Embryonic facial prominence (tissue), 1 donor: ENCODE measurements around the gene KHDC4.
"Not testable (repeated sequence)": the region's sequence is repeated elsewhere in the genome, so short reads cannot be mapped to it uniquely, and the experiment has no call there.

Experiments used
- DNase-seq: peaks from one replicate; pipeline ENCODE4 v3.0.0-alpha.2; 2016; ENCODE audit errors: extremely low spot score

KHDC4 gene

DNA sequence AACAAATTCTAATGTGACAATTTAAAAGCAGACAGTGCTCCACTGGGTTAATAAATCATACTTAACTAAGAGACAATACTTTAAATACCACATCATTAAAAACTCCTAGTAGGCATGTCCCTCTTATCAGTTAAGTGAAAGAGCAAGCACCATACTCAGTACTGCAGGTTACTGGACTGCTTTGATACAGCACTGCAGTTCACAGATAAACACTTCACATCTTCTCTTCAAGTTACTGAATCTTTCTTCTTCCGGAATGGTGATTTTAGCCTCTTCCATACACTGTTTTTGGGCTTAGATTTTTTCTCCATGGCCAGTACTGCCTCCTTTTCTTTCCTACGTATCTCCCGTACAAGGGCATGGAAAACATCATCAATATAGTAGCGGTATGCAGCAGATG is 34.1 kb downstream of the KHDC4 start:
- DNase-seq: no peak

DNA sequence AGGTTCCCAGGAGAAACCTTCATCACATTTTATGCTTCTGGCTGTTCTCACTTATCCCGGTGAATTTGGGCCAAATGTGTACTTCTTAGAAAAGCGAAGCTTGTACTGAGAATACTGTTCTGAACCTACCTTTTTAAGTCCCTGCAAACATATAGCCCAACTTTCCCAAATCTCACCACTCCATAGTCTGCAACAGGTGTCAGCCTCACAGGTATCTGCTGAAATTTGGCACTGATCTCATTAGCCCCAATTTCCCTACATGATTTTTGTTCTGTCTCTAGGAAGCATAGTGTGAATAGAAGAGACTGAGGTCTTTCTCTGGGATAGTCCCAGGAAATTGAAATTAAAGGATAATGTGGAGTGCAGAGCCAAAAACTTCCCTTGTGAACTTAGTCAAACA is 34.5 kb downstream of the KHDC4 start:
- no peak for DNase-seq

- DNase-seq: no peak
Observed at GRCh38 chr1:155898888-155899287, 35.3 kb downstream of the KHDC4 start.

GRCh38 chr1:155897746-155898145 is 36.5 kb downstream of the KHDC4 start:
- DNase-seq: no peak

DNA sequence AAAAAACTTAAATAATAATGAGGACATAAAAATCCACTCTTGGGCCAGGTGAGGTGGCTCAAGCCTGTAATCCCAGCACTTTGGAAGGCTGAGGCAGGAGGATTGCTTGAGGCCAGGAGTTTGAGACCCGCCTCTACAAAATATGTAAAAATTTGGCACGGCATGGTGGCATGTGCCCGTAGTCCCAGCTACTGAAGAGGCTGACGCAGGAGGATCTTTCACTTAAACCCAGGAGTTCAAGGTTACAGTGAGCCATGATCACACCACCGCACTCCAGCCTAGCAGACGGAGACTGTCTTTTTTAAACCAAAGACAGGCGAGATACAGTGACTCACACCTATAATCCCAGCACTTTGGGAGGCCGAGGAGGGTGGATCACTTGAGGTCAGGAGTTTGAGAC is 37.7 kb downstream of the KHDC4 start:
- not testable (repeated sequence) for DNase-seq

DNA sequence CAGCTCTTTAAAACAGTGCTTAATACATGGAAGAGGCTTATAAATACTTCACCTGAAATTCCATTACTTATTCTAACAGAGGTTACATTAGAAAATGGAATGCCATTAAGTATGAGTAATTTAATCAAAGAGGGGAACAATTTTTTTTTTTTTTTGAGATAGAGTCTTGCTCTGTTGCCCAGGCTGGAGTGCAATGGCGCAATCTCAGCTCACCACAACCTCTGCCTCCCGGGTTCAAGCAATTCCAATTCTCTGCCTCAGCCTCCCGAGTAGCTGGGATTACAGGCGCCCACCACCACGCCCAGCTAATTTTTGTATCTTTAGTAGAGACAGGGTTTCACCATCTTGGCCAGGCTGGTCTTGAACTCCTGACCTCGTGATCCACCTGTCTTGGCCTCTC is 38.6 kb downstream of the KHDC4 start:
- DNase-seq: not testable (repeated sequence)

DNA sequence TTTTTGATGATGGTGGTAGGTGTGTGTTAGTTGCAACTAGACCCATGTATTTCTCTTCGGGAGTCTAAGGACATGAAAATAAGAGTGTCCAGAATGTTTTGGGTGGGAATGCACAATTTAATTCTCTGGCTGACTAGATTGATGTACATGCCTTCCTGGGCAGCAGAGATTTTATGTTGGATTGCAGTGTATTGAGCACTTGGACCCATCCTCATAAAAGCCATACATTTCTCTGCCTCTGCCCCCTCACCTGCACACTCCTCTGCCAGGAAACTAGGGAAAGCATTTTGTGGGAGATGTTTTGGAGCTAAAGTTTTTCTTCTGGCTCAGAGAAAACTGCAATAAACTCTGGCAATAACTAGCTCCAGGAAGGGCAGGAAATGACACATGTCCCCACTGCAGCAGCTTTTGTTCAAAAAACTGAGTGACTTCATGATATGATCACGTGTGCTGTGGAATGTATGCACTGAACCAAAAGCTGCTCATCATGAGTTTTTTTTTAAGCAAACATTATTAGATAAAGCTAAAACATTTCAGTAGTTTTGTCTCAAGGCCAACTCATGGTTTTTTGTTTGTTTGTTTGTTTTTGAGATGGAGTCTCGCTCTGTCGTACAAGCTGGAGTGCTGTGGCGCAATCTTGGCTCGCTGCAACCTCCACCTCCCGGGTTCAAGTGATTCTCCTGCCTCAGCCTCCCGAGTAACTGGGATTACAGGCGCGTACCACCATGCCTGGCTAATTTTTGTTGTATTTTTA is 40.6 kb downstream of the KHDC4 start:
- DNase-seq: no peak

DNA sequence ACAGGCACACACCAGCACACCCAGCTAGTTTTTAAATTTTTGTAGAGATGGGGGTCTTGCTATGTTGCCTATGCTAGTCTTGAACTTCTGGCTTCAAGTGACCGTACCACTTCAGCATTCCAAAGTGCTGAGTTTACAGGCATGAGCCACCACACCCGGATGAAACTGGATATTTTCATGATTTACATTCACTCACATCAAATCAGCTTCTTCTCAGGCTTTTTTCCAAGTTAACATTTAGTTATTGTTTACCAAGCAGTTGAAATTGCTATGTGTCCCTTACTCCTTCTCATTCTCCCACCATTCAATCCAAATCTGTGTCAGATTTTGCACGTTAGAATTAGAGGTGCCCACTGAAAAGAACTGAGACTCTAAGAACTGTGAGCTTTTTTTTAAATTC is 41.4 kb downstream of the KHDC4 start:
- no peak for DNase-seq

GRCh38 chr1:155890251-155890650 is 44.0 kb downstream of the KHDC4 start:
- no peak for DNase-seq

DNA sequence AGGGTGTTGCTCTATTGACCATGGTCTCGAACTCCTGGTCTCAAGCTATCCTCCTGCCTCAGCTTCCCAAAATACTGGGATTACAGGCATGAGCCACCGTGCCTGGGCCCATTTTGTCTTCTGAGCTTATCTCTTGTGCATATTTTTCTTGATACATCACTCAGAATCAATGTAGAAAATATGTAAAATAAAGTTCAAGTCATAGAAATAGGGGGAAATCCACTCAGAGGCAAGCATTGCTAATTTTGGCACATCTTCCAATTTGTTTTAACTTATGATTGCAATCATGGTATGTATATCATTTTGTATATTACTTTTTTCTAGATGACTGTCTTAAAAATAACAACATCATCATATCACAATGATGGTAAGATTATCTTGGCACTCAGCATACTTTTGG is 44.6 kb downstream of the KHDC4 start:
- no peak for DNase-seq

- DNase-seq: no peak
Observed at GRCh38 chr1:155888481-155888880, 45.7 kb downstream of the KHDC4 start.

GRCh38 chr1:155884982-155885381 is 49.2 kb downstream of the KHDC4 start:
- DNase-seq: no peak

GRCh38 chr1:155884031-155884960 is 49.9 kb downstream of the KHDC4 start:
- DNase-seq: no peak

GRCh38 chr1:155882766-155883165 is 51.4 kb downstream of the KHDC4 start:
- no peak for DNase-seq

- no peak for DNase-seq
Observed at GRCh38 chr1:155882235-155882634, 52.0 kb downstream of the KHDC4 start.

- DNase-seq: no peak
Observed at GRCh38 chr1:155880950-155881349, 53.3 kb downstream of the KHDC4 start.

DNA sequence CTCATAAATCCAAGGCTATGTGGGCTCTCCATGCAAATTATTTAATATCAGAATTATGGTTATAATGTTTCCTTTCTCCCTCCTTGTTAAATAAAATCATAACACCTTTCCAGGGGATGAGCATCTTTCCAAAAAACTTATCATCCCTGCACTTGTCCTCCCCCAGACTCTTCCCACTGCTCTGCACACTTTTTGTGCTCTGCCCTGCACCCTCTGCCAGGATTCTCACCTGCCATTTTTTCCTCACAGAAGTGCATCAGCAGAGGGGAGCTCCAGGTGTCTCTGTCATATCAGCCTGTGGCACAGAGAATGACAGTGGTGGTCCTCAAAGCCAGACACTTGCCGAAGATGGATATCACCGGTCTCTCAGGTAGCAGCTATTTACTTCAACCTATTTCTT is 54.0 kb downstream of the KHDC4 start:
- no peak for DNase-seq

GRCh38 chr1:155877945-155878344 is 56.3 kb downstream of the KHDC4 start:
- DNase-seq: no peak

DNA sequence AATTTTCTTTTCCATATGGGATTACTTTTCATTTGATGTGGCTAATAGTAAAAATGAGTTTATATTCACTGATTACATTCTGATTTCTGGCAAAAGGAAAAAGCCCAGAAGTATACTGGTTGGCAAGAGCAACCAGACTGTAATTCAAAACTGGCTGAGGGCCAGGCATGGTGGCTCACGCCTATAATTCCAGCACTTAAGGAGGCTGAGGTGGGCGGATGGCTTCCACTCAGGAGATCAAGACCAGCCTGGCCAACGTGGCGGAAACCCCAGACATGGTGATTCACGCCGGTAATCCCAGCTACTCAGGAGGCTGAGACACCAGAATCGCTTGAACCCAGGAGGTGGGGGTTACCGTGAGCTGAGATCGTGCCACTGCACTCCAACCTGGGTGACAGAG is 60.4 kb downstream of the KHDC4 start:
- no peak for DNase-seq

- no peak for DNase-seq
Observed at GRCh38 chr1:155872527-155872926, 61.7 kb downstream of the KHDC4 start.

DNA sequence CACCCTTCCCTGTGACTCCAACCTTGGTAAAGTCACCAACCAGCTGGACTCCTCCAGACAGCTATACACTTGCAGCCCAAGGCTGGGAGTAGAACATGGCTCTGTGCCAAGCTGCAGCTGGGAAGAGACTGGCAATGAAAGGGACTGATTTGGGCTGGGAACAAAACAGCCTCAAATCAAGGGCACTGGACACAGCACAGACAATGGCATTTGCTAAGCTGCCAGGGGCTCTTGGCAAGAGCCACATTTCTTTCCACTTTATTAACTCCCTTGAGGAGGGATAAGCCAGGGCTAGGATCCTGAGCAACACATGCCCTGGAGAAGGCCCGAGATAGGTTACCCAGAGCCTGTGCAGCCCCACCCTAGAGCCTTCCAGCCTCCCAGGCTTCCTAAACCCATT is 62.8 kb downstream of the KHDC4 start:
- DNase-seq: no peak

- DNase-seq: no peak
Observed at GRCh38 chr1:155867766-155868165, 66.4 kb downstream of the KHDC4 start.

- no peak for DNase-seq
Observed at GRCh38 chr1:155864393-155864792, 69.8 kb downstream of the KHDC4 start.
